DMS79 treated with DMSO at 0.1 percent for 48 hours (cell line): Measurements from ENCODE around the gene EVA1A.
"Not testable (repeated sequence)": the region's sequence is repeated elsewhere in the genome, so short reads cannot be mapped to it uniquely, and the experiment has no call there.

Experiments
- DNase-seq: peaks from one replicate; lab custom pipeline; 2025; lab: John Stamatoyannopoulos, UW

The EVA1A gene

DNA sequence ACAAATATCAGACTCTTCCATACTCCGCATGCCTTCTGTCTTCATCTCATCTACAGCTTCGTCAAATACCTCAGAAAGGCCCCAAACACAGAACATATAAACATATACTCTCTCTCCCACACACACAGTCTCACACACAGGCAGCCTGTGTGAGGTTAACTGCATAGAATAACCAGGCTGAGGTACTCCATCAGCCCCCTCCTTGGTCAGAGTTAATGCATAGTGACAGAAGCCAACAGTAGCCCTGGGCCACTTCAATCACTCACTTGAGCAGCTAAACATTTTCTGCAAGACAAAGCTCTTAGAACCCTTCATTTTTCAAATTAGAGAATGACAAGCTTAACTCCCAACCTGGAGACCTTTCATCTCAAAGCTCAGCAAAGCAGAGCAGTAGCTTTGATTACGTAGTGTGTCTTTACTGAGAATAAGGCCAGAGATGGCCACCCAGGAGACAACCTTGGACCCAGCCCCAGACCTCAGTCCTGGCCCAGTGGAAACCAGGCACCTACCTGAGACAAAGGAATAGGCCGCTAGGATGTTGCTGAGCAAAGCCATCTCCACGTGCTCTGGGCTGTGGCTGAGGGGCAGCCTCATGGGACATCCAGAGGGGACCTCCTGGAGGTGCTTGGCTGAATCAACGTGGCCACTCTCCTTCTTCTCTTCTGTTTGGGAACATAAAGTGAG is 43.0 kb downstream of the EVA1A start:
- DNase-seq: no peak

DNA sequence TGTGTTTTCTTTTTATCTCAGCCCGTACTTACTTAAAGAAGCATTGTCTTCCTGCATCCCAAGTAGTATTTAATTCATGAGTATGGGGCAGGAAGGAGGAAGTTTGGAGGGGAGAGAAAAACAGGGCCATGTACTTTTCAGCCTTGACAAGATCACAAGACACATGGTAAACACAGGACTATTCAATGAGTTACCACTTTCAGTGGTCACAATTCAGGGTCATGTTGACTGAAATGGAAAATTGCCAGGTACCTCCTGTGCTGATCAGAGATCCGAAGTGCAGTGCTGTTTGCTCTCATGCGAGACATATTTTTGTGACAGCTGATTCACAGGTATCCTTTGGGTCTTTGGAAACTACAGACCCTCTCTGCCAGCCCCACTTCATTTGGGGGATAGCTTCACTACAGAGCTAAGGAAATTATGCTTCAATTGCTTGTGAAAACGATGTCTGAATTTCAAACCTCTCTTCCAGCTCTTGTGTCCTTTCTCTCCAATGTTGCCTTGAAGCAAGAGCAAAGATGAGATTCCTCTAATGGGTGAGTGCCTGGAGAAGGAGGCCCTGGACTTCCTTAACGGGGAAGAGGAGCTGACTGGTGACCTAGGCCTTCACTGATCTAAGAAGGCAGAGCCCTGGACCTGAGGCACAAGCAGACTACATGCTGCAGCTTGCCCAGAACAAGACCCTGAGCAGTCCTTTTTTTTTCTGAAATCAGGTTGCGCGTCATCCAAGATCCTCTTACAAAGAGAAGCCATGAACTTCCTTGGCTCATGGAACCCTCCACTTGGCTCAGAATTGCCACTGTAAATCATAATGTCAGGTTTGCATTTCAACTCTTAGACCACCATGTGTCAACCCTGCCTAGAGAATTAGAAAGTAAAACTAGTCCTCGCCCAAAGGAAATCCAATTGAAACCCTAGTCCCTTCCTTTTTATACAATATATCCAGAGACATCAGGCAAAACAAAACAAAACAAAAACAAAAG is 44.1 kb downstream of the EVA1A start:
- no peak for DNase-seq

DNA sequence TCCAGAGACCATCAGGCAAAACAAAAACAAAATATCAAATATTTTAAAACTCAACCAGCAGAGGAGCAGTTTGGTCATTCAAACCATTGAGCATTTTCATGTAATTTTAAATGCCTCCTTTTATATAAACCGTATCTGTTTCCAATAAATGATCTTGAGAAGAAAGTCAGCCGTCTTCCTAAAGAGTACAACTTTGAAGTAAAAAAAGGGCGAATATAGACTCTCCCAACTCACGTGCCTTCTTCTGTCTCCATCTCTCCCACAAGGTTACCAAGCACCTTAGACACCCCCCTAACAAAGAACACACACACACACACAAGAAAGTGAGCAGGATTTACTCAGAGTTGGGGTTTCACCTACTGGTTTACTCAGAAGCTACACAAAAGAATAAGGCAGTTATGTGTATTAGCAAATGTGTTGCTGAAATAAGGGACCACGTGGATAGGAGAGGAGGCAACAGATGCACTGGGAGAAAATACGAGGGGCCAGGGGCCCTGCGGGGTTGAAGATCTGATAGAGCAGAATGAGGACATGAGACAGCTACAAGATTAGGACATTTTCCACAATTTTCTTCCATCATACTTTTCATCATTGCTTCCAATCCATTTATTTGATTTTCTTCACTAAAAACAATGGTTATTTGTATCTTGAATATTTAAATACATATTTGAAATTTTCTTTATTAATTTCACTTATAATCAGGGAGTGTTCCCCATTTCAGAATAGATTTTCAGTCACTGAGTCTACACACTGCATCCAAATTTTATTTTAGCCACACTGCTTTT is 45.0 kb downstream of the EVA1A start:
- DNase-seq: no peak

DNA sequence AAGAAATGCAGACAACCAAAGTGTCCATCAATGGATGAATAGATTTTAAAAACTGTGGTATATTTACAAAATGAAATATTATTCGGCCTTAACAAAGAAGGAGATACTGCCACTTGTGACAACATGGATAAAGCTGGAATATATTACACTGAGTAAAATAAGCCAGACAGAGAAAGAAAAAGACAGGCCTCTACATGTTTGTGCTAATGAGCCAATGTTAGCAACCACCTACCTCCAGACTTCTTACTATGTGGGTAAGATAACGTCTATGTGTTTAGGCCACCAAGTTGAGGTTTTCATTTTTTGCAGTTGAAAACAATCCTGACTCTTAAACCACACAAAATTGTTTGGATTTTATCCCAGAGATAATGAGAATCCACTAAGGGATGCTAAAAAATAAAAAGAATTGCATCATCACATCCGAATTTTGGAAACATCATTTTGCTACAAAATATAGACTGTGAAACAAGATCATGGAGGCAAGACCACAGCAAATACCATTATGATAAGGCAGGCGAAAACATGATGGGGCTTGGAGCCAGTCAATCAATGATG is 47.0 kb downstream of the EVA1A start:
- DNase-seq: no peak

DNA sequence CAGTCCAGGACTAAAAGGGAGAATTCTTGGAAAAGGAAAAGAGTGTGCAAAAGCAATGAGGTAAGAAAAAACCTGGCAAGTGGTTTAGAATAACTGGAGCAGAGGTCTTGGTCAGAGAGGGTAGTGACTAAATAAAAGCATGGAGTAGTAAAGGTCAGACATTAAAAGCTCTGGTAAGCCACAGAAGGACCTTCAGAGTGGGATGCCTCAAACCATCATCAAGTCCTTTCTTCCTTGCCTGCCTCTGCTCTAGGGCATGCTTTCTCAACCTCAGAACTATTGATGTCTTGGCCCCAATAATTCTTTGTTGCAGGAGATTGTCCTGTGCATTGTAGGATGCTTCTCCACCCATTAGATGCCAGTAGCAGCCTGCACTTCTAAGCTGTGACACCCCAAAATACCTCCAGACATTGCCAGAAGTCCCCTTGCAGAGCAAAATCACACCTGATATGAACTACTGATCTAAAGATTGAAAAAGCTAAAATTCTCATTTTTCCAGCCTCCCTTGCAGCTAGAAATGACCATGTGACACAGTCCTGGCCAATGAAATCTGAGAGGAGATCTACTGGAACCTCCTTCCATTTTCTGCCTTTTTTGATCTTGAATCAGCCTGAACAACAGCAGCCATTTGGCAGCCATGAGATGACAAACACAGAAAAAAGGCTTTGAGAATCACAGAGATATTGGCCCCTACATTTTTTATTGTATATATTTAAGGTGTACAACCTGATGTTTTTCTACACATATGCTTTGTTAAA is 48.1 kb downstream of the EVA1A start:
- DNase-seq: no peak

DNA sequence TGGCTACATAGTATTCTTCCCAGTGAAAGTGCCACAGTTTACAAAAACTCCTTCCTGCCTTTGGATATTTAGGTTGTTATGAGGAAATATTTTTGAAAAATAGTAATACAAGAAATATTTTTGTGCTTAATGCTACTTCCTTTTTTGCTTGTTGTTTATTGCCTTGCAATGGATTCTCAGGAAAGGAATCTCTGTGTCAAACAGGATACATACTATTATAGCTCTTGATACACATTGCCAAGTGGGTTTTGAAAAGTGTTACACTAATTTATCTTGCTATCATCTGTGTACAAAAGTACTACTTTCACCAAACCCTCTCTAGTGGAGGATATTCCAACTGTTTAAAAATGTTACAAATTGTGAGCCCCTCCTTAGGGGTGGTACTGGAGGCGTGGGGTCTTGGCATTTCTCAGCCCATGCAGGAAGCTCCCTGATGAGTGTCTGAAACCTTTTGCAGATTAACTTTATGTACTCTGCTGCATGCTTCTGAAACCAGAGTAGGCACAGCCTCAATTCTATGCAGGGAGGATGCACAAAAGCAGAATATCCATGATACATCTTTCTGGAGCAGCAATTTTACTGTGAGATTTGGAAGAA is 54.5 kb downstream of the EVA1A start:
- no peak for DNase-seq

DNA sequence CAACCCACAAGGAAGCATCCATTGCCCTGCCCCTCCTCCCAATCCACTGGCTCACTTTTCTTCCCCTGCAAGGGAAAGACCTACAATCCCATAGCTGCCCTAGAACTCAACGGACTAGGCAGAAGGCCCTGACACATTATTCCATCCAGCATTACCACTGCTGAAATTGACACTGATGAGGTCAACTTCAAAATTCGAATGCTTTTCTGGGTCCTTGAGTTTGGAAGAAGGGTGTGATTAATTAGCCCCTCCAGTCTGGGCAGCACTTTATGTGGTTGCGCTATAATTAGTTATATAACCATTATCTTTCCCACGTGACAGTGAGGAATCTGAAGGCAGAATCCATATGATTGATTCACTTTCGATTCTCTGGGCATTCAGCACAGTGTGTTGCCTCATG is 55.7 kb downstream of the EVA1A start:
- no peak for DNase-seq

DNA sequence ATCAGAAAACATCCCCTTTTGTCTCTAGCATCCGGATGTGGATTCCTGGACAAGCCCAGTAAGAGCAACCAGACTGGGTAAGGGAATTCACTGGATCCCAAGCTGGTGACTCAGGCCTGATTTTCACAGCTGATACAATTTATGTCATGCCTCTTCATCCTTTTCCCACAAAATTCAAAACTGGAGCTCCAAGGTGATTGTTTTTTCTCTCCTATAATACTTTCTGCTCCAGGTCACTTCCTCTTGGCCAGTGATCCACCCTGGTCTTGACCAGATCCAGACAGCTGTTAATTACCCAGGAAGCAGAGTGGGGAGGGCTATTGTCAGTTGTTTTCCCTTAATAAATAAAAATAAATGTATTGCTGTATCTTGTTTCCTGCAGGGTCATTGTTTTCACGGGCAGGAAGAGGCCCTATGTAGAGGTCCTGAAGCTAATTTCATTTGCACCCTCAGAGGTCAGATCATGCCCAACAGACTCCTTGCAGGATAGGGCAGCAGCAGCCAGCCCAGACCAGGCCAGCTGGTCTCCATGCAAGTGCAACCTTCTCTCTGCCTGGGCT is 57.6 kb downstream of the EVA1A start:
- DNase-seq: no peak

DNA sequence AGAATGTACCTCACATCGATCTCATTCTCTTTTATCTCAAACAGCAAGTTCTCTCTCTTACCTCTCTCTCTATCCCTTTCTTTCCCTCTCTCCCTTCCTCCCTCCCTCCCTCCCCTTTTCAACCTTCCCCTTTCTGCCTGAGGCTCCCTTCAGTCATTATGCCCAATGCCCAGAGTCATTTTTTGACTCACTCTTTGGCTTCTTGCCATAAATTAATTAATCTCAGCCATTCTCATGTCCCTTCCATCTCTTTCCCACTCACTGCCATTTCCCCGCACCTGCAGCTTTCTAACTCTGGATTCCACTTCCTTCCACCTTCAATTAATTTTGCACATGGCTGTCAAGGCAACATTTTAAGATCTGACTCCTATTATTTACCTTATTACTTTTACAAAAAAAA is 60.1 kb downstream of the EVA1A start:
- DNase-seq: no peak

DNA sequence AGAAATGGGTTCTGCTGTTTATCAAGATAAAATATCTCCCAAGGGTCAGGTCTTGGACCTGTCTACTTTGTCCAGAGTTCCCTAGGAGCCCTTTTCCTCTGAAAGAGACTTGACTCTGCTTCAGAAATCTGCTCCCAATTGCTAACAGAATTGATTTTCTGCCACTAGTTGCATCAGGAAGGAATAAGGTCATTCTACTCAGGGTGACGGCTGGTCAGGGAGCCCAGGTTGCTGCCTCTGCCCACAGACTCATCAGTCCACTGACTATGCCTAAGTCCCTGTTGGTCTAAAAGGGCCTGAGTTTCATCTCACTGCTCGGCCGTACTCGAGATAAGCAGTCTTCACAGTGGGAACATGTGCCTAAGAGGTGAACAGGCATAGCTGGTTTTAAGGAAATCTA is 61.2 kb downstream of the EVA1A start:
- no peak for DNase-seq

DNA sequence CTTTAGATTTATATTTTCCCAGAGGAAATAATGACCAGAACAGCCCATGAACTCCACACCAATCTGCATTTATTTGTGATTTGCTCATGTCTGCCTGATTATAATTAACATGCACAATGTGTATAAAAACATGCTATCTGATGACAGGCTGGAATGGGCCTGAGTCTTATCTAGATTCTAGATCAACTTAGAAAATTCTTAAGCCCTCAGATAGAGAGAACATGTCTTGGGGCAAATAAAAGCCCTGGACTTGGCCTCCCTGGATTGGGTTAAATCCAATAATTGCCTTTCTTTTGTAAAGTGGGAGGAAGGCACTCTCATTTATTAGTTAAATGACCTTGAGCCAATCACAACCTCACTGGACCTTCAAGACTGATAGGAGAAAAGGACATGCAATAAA is 61.8 kb downstream of the EVA1A start:
- DNase-seq: no peak

DNA sequence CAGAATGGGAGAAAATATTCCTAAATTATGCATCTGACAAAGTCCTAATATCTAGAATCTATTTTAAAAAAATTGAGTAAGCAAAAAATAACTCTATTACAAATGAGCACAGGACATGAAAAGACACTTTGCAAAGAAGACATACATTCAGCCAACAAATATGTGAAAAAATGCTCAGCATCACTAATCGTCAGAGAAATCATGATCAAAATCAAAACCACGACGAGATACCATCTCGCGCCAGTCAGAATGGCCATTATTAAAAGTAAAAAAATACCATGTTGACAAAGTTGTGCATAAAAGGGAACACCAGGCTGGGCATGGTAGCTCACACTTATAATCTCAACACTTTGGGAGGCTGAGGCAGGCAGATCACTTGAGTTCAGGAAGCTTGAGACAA is 63.5 kb downstream of the EVA1A start:
- DNase-seq: no peak

DNA sequence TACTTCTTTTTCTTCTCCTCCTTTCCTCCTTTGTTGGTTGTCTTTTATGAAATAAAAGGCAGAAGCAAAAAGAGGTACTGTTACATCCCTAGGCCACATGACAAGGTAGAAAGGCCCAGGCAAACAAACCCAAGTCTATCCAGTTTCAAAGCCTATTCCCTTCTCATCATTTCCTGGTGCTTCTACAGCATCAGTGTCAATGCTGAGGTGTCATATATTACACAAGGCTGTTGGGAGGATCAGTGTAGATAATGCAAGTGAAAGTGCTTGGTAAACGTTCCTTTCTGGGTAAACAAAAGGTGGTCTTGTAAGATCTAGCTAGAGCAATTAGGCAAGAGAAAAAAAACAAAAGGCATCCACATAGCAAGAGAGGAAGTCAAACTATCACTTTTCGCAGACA is 64.9 kb downstream of the EVA1A start:
- no peak for DNase-seq

DNA sequence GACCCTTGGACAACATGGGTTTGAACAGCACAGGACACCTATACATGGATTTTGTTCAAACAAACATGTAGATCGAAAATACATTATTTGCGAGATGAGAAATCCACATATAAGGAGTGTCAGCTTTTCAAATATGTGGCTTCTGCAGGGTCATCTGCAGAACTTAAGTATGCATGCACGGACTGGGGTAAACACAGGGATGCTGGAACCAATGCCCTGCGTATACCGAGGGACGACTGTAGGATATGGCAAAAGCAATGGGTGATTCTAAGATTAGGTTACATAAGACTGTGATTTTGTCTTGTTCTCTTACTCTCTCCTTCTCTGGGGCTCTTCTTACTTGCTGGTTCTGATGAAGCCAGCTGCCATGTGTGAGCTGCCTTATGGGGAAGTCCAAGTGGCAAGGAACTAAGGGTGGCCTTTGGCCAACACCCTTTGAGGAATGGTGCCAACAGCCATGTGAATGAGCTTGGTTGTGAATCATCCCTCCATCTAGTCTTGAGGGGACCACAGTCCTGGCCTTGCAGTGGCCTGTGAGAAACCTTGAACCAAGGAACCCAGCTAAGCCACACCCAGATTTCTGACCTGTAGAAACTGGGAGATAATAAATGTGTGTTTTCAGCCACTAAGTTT is 66.5 kb downstream of the EVA1A start:
- no peak for DNase-seq

DNA sequence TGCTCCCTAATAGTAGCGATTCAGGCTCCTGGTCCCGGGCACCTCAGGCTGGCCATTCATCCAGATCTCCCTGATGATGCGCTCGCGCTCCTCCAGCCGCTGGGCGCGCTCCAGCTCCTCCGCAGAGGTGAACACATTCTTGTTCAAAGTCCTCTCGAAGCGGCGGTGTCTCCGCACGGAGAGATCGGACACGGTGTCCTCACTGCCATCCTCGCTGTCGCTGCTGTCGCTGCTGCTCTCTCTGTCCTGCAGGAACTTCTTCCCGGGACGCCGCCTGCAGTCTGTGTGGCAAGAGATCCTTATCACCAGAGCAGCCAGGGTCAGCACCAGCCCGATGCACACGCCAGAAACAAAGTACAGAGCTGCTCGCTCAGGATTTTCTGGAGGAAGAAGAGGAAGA is 67.5 kb downstream of the EVA1A start:
- DNase-seq: no peak

DNA sequence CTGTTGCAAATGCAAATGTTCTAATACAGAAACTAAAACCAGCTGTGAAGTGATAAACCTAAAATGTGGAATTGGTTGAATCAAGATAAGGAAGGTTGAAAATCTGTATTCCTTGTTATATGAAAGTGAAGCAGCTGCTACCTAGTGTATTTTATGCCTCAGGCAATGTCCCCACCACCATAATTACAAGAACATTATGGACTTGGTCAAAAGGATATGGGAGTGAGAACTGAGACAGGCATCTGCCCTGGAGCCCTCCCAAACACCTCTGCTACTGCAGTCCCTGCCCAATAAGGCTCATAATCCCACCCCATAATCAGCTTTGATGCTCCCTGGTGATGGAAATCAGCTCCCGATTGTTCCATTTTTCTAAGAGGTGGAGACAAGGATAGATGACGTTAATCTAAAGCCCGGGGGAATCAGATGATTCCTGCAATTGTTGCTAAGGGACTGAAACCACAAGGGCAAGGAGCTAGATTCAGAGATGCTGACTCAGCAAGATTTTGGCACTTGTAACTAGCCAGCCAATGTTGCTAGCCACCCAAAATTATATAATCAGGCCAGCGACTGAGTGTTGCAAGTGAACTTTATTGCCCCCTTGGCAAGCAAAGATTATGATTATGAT is 69.5 kb downstream of the EVA1A start:
- DNase-seq: no peak

DNA sequence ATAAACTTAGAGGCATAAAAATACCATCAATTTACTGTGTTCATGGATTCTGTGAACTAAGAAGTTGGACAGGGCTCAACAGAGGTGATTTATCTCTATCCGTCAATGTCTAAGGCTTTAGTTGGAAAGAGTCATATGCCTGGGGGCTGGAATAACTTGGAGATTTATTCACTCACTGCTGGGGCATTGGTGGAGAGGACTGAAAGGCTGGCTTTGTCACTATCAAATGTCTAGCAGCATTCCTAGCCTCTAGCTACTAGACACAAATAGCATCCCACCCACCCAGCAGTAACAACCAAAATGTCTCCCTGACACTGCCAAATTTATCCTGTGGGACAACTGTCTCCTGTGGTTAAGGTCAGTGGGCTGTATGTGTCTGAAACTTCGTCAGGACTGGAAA is 71.0 kb downstream of the EVA1A start:
- no peak for DNase-seq

DNA sequence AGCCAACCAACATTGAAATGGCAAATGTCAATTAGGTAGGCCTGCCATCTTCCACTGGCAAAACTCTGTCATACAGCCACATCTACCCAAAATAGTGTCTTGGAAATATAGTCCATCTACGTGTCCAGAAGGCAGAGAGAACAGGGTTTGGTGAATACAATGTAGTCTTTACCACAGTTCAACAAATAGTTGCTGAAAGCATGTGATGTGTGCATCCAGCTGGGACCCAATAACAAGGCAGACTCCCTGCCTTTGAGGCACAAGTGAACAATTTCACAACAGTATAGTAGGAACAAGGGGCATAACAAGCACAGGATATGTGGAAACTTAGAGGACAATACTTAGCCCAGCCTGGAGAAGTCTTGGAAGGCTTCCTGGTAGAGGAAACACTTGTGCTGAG is 72.6 kb downstream of the EVA1A start:
- DNase-seq: no peak

DNA sequence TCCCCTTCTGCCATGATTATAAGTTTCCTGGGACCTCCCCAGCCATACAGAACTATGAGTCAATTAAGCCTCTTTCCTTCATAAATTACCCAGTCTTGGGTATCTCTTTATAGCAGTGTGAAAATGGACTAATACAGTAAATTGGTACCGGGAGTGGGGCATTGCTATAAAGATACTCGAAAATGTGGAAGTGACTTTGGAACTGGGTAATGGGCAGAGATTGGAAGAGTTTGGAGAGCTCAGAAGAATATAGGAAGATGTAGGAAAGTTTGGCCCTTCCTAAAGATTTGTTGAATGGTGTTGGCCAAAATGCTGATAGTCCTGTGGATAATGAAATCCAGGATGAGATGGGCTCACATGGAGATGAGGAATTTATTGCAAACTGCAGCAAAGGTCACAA is 74.0 kb downstream of the EVA1A start:
- not testable (repeated sequence) for DNase-seq

DNA sequence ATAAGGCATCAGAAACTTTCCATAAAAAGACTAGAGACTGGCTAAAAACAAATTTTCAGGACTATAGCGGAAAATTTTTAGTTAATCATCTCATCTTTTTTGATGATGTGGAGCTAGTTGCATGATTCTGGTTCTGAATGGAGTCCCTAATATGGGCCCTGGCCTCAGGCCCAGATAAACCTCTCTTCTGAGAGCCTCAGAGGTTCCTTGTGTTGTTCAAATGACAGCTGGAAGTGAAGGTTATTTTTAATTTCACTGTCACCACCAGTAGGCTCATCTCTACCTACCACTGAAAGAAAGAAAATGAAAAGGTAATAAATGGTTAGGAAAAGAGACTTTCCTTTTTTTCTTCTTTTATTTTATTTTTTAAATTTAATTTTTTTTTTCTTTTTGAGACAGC is 75.9 kb downstream of the EVA1A start:
- no peak for DNase-seq
